SK-MEL-5 (cell line): Measurements from ENCODE around the gene ZNF841. TPM values are rescaled to one million over a fixed set of nuclear protein-coding genes. Genes with fewer than 3 reads are reported as not detected.
"Not testable (repeated sequence)": the region's sequence is repeated elsewhere in the genome, so short reads cannot be mapped to it uniquely, and the experiment has no call there.

Experiments used
- DNase-seq: peaks from one replicate; pipeline ENCODE4 v3.0.0-alpha.2; 2016; ENCODE audit warnings: low read depth, low spot score
- in situ Hi-C: cut with HindIII; loops from 2 replicates; pipeline ENCODE4 v1.10.0; 2016; ENCODE audit warnings: low sequenced_read_pairs, high pct_unique_total_duplicates, low pct_unique_long_range_greater_than_20kb
- total RNA-seq: library from RNA; depleted of rRNA; stranded (reverse); fragments of >200 nt; shearing (Covaris generic); gene quantifications from 2 replicates; pipeline ENCODE4 v1.2.3, GENCODE V29; 2014

The ZNF841 gene
- total RNA-seq, 1 experiment from 2014 or later: 10.0 TPM

DNA sequence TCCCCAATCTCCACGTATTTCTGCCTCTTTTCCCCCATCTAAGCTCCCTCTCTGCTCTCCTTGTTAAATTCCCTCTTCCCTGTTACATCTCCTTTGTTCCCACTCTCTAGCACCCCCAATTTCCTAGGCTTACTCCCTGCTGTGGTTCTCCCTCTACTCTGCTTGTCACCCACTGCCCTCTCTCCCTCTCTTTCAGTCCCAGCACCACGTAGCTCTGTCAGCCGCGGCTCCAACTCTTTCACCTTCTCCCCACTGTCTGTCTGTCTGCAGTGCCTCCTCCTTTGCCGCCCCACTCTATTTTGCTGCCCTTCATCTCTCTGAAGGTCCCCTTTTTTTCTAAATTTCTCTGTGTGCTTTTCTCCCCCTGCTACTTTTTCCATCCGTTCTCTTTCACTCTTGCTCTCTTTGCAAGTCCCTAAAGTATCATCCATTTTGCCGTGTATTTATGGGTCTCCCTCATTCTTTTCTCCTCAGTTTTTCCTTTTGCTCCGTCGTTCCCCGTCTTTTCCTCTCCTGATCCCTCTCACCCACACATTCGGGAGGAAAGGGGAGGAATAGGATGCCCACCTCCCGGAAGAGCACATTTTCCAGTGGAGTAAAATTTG is 937 bp downstream of the ZNF841 start:
- no peak for DNase-seq
- in situ Hi-C loops: no loop called here

- DNase-seq: no peak
- in situ Hi-C loops: no loop called here
Observed at GRCh38 chr19:52086481-52086880, 9.1 kb downstream of the ZNF841 start.

DNA sequence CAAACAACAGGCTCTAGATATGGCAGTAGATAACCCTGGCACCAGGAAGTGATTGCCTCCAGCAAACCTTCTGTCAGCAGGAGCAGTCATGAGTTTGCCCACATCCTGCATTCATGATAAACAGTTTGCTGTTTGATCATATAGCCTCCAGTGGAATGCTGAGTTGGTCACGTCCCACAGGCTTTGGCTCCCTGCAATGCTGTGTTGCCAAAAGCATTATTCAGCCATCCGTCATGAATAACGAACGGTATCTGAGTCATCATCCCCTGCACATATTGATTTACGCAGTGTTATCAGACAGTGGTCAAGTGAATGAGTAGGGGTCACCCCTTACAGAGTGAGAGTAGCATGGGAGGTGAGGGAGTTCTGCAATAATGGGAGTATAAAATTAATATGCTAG is 25.1 kb downstream of the ZNF841 start:
- in situ Hi-C loops: no loop called here
- peak; percentile 17 for DNase-seq

GRCh38 chr19:52069653-52070052 is 25.9 kb downstream of the ZNF841 start:
- DNase-seq: no peak

DNA sequence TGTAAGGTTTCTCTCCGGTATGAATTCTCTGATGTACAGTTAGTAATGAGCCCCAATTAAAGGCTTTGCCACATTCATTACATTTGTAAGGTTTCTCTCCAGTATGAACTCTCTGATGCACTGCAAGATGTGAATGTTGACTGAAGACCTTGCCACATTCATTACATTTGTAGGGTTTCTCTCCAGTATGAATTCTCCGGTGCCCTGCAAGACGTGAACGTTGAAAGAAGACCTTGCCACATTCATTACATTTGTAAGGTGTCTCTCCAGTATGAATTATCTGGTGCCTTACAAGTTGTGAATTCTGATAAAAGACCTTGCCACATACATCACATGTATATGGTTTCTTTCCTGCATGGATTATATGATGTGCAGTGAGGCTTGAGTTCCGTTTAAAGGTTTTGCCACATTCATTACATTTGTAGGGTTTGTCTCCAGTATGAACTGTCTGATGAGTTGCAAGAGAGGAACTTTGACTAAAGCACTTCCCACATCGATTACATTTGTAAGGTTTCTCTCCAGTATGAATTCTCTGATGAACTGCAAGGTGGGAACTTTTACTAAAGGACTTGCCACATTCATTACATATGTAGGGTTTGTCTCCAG is 29.2 kb downstream of the ZNF841 start:
- no peak for DNase-seq
- in situ Hi-C loops: no loop called here

More at GRCh38 chr19:52069653-52070052, 25.9 kb downstream of the ZNF841 start:
- in situ Hi-C loops: no loop called here

DNA sequence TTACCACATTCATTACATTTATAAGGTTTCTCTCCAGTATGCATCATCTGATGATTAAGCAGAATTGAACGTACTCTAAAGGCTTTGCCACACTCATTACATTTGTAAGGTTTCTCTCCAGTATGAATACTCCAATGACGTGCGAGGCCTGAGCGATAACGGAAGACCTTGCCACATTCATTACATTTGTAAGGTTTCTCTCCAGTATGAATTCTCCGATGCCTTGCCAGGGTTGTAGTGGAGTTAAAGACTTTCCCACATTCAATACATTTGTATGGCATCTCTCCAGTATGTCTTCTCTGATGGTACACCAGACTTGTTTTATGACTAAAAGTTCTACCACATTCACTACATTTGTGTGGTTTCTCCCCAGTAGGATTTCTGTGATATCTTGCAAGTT is 30.2 kb downstream of the ZNF841 start:
- DNase-seq: no peak
- in situ Hi-C loops: no loop called here

DNA sequence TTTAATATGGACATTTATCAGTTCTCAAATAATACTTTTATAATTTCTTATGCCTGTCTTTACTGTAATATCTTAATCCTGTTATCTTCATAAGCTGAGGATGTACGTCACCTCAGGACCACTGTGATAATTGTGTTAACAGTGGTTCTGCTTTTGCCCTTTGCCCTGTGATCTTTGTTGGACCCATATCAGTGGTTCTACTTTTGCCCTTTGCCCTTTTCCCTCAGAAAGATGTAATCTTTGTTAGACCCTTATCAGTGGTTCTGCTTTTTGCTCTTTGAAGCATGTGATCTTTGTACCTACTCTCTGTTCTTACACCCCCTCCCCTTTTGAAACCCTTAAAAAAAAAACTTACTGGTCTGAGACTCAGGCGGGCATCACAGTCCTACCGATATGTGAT is 39.1 kb downstream of the ZNF841 start:
- DNase-seq, in situ Hi-C loops: not testable (repeated sequence)

GRCh38 chr19:52051736-52052135 is 43.8 kb downstream of the ZNF841 start:
- DNase-seq, in situ Hi-C loops: not testable (repeated sequence)

- in situ Hi-C loops: no loop called here
- DNase-seq: peak; percentile 88
Observed at GRCh38 chr19:52048555-52049501, 46.7 kb downstream of the ZNF841 start, which contains the start of gene ZNF432. TSS of gene ZNF432 (minus strand) at chr19:52048838. CDS start at chr19:52046868, 1,970 bp downstream.

- in situ Hi-C loops: no loop called here
- no peak for DNase-seq
Observed at GRCh38 chr19:52039169-52039568, 56.4 kb downstream of the ZNF841 start.

DNA sequence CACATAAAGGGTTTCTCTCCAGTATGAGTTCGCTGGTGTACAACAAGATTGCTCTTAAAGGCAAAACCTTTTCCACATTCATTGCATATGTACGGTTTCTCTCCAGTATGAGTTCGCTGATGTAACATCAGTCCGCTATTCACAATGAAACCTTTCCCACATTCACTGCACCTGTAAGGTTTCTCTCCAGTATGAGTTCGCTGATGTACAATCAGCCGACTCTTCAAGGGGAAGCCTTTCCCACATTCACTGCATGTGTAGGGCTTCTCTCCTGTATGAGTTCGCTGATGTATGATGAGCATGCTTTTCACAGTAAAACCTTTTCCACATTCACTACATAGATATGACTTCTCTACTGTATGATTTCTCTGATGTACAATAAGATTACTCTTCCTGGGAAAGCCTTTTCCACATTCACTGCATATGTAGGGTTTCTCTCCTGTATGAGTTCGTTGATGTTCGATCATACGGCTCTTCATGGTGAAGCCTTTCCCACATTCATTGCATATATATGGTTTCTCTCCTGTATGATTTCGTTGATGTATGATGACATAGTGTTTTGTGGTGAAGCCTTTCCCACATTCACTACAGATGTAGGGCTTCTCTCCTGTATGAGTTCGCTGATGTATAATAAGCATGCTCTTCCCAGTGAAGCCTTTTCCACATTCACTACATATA is 61.4 kb downstream of the ZNF841 start:
- DNase-seq: no peak
- in situ Hi-C loops: no loop called here

DNA sequence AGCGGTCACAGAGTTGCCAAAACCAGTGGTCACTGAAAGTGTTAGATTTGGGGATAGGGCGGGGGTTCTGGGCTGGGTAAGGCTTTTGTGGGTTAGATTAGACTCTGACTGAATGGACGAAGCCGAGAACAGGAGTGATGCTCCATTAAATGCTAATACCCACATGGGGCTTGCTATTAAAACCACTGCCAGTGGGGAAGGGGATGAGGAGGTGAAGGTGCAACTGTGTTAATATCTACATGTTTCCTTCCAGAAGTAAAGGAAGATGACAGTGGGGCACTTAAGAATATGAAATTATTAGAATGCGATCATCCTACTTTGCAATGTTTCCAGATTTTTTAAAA is 66.8 kb downstream of the ZNF841 start:
- no peak for DNase-seq
- in situ Hi-C loops: no loop called here

- peak; percentile 78 for DNase-seq
- in situ Hi-C loops: no loop called here
Observed at GRCh38 chr19:52028027-52028779, 67.4 kb downstream of the ZNF841 start, which contains the start of gene ZNF614. TSS of gene ZNF614 (minus strand) at chr19:52028379. CDS start at chr19:52025745, 2,634 bp downstream.

DNA sequence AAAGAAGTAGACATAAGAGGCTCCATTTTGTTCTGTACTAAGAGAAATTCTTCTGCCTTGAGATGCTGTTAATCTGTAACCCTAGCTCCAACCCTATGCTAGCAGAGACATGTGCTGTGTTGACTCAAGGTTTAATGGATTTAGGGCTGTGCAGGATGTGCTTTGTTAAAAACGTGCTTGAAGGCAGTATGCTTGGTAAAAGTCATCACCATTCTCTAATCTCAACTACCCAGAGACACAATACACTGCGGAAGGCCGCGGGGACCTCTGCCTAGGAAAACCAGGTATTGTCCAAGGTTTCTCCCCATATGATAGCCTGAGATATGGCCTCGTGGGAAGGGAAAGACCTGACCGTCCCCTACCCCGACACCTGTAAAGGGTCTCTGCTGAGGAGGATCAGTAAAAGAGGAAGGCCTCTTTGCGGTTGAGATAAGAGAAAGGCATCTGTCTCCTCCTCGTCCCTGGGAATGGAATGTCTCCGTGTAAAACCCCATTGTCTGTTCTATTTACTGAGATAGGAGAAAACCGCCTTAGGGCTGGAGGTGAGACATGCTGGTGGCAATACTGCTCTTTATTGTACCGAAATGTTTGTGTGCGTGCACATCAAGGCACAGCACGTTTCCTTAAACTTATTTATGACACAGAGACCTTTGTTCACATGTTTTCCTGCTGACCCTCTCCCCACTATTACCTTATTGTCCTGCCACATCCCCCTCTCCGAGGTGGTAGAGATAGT is 69.1 kb downstream of the ZNF841 start:
- DNase-seq, in situ Hi-C loops: not testable (repeated sequence)

- DNase-seq, in situ Hi-C loops: not testable (repeated sequence)
Observed at GRCh38 chr19:52024478-52024877, 71.1 kb downstream of the ZNF841 start.

DNA sequence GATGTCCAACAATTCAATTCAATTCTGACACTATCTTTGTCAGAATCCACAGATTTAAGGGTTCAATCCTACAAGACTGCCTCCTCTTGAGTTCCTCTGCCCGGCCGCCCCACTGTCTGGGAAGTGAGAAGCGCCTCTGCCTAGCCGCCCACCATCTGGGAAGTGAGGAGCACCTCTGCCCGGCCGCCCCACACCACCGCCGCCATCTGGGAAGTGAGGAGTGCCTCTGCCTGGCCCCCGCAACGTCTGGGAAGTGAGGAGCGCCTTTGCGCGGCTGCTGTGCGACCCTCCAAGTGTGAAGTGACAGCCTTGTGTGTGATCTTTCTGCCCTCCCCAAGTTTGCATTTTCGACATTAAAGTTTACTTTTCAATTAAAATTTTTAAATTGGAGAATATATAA is 73.4 kb downstream of the ZNF841 start:
- in situ Hi-C loops: no loop called here
- DNase-seq: no peak

DNA sequence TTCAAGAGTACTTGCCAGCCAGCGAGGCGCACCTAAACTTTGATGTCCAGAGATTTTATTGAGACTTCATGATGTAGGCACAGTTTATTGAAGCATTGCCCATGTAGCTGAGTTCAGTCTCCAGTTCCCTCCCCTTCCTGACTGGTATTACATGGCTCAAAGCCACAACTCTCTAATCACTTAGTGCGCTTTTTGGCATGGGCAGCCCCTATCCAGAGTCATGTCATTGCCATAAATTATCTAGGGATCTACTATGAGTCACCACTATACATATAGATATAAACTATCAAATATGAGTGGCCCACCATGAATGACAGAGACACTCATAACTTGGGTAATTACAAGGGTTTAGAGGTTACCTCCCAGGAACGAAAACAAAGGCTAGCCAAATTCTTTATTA is 75.1 kb downstream of the ZNF841 start:
- no peak for DNase-seq
- in situ Hi-C loops: no loop called here
